Measurements from ENCODE around the gene CABYR. TPM values are rescaled to one million over a fixed set of nuclear protein-coding genes. Genes with fewer than 3 reads are reported as not detected.

CABYR gene
- total RNA-seq, 3 donors from 2014 or later = 0.64 to 5.9 (median 4.5) TPM

- TF ChIP-seq POLR2A (IDR thresholded peaks at IDR 0.05) (no peak), POLR2AphosphoS5 (IDR thresholded peaks at IDR 0.05) (no peak), CTCF (IDR thresholded peaks at IDR 0.05) (peak; percentile 89 to 97 (median 91))
- intact Hi-C loops (cut with DNase I; ENCODE audit: low total_unique reads) = no loop called here
- H3K9me3 ChIP-seq = no peaks in the 10 kb centered on the region
- H3K27ac ChIP-seq = no peak overlapping the region
- DNase-seq (ENCODE audit: low spot score in 2 of 2) = peak; percentile 63 to 76
- H3K4me1 ChIP-seq = no peaks in the 10 kb centered on the region
- H3K27me3 ChIP-seq = no peaks in the 10 kb centered on the region
- H3K36me3 ChIP-seq = no peaks in the 10 kb centered on the region
- H3K4me3 ChIP-seq = no peak overlapping the region
Observed at GRCh38 chr18:24118750-24119577, 19.9 kb upstream of the CABYR start.

GRCh38 chr18:24120676-24121075 is 18.2 kb upstream of the CABYR start:
- intact Hi-C loops (cut with DNase I; ENCODE audit: low total_unique reads) = no loop called here
- Histone ChIP-seq H3K4me1 (no peaks in the 10 kb centered on the region), H3K4me3 (no peak overlapping the region), H3K27me3 (no peaks in the 10 kb centered on the region), H3K36me3 (no peaks in the 10 kb centered on the region), H3K9me3 (no peaks in the 10 kb centered on the region), H3K27ac (no peak overlapping the region)
- no peak for DNase-seq (ENCODE audit: low spot score in 2 of 2)
- no peak for TF ChIP-seq POLR2A (IDR thresholded peaks at IDR 0.05)
- no peak for TF ChIP-seq POLR2AphosphoS5 (IDR thresholded peaks at IDR 0.05)
- TF ChIP-seq CTCF (IDR thresholded peaks at IDR 0.05) = no peak

- H3K27ac ChIP-seq = no peak overlapping the region
- no peaks in the 10 kb centered on the region for H3K36me3 ChIP-seq
- no peak for TF ChIP-seq POLR2A (IDR thresholded peaks at IDR 0.05)
- no peak for TF ChIP-seq POLR2AphosphoS5 (IDR thresholded peaks at IDR 0.05)
- TF ChIP-seq CTCF (IDR thresholded peaks at IDR 0.05) = no peak
- intact Hi-C loops (cut with DNase I; ENCODE audit: low total_unique reads) = no loop called here
- no peak for DNase-seq (ENCODE audit: low spot score in 2 of 2)
- no peaks in the 10 kb centered on the region for H3K27me3 ChIP-seq
- no peak overlapping the region for H3K4me3 ChIP-seq
- no peaks in the 10 kb centered on the region for H3K9me3 ChIP-seq
- no peaks in the 10 kb centered on the region for H3K4me1 ChIP-seq
Observed at GRCh38 chr18:24121625-24122024, 17.2 kb upstream of the CABYR start.

DNA sequence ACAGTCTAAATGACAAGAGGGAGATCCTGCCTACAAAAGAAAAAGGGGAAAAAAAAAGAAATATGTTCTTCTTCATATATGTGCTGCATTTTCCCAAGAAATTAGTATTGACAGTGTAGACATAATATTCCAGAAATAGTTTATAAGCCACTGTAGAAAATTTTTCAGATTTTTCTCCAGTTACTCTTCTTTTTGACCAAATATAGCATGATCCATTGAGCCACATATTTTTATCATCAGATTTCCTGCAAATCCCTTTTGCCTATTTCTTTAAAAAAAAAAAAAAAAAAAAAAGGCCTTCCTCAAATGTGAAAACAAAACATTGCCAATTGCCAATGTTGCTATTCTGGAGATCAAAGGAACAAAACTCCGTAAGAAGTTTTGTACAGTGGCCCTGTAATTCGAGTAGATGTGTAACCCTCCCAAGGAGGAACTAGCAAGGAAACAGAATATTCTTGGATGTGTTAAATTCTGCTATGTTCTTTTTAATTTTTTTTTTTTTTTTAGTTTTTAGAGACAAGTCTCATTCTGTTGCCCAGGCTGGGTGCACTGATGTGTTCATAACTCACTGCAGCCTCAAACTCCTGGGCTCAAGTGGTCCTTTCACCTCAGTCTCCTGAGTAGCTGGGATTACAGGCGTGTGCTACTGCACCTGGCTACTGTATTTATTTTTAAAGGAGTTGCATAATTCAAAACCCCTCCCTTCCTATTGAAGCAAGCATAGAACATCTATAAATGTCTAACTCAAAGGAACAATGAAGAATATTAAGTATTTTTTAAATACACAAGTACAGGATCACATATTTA is 12.5 kb upstream of the CABYR start:
- Histone ChIP-seq H3K36me3 (no peaks in the 10 kb centered on the region), H3K4me1 (no peaks in the 10 kb centered on the region), H3K4me3 (no peak overlapping the region), H3K9me3 (no peaks in the 10 kb centered on the region), H3K27me3 (no peaks in the 10 kb centered on the region), H3K27ac (no peak overlapping the region)
- intact Hi-C loops (cut with DNase I; ENCODE audit: low total_unique reads) = no loop called here
- no peak for DNase-seq (ENCODE audit: low spot score in 2 of 2)
- TF ChIP-seq POLR2AphosphoS5 (IDR thresholded peaks at IDR 0.05) (no peak), POLR2A (IDR thresholded peaks at IDR 0.05) (no peak), CTCF (IDR thresholded peaks at IDR 0.05) (no peak)

GRCh38 chr18:24127735-24128134 is 11.1 kb upstream of the CABYR start:
- Histone ChIP-seq H3K9me3 (no peaks in the 10 kb centered on the region), H3K36me3 (no peaks in the 10 kb centered on the region), H3K27me3 (no peaks in the 10 kb centered on the region), H3K27ac (no peak overlapping the region), H3K4me1 (no peaks in the 10 kb centered on the region), H3K4me3 (no peak overlapping the region)
- TF ChIP-seq POLR2AphosphoS5 (IDR thresholded peaks at IDR 0.05) = no peak
- TF ChIP-seq CTCF (IDR thresholded peaks at IDR 0.05) = no peak
- TF ChIP-seq POLR2A (IDR thresholded peaks at IDR 0.05) = no peak
- intact Hi-C loops (cut with DNase I; ENCODE audit: low total_unique reads) = no loop called here
- no peak for DNase-seq (ENCODE audit: low spot score in 2 of 2)

Measured in breast epithelium (tissue), 4 donors.